Mammary epithelial cell (primary cell): ENCODE data around the gene FAM53B.

Source experiments
- CTCF ChIP-seq, 2 donors: IDR thresholded peaks in 1 of 2; conservative IDR thresholded peaks in 1 of 2; 2 replicates each; pipeline ENCODE4 v1.5.1; 2011 to 2012; ENCODE audit warnings: inconsistent platforms in 2 of 2, low read length in 2 of 2, mild to moderate bottlenecking in 2 of 2, control low read depth in 1 of 2, low read depth in 1 of 2; ENCODE audit not compliant: insufficient read depth in 1 of 2; ENCODE audit errors: extremely low read depth in 1 of 2
- EZH2 ChIP-seq: IDR thresholded peaks from 2 replicates; pipeline ENCODE4 v1.6.1; 2012; ENCODE audit warnings: low read length, inconsistent platforms, borderline replicate concordance

- TF ChIP-seq EZH2 (no peak), CTCF (conservative IDR thresholded peaks at IDR 0.05 in 1 of 2, IDR thresholded peaks at IDR 0.05 in 1 of 2; ENCODE audit: extremely low read depth in 1 of 2, insufficient read depth in 1 of 2, low read depth in 1 of 2, low read length in 2 of 2) (no peak)
Observed at GRCh38 chr10:124622158-124622557, 122.0 kb downstream of the FAM53B start.
